ENCODE measurements around the gene SESN3. TPM values are rescaled to one million over a fixed set of nuclear protein-coding genes. Genes with fewer than 3 reads are reported as not detected.

Gene SESN3
- total RNA-seq, 3 donors from 2014 or later (not counting 1 experiment from before 2014, with no cell fraction given) = 5.5 to 10.2 (median 7.6) TPM

DNA sequence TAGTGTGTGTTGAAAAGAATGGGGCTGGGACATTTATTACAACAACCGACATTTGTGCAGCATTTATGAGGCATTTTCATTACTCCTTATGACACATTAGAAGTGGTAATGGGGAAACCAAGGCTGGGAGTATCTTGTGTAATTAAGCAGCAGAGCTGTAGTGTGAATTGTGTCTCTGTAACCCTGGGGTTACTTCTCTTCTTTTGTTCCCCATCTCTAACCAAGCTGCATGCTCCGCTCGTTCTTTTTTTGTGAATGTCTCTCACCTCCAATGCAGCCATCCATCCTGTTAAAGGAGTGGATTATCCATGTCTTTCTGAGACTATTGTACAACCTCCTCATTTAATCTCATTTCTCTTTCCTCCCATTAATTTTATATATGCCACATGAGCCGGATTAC lies 75.6 kb downstream of the SESN3 start:
- intact Hi-C loops (cut with micrococcal nuclease) = loop anchor here (10.0 kb wide), 1 partner anchor 279 kb away; no protein-coding TSS in a partner anchor
- Mint-ChIP-seq H3K27me3 (ENCODE audit: low read depth in 2 of 2) (no peaks in the 10 kb centered on the region), H3K36me3 (no peaks in the 10 kb centered on the region), H3K27ac (no peak overlapping the region), H3K4me1 (peaks cover 37 to 47% of the 10 kb centered on the region in 2 donors), H3K9me3 (no peaks in the 10 kb centered on the region), H3K4me3 (no peak overlapping the region)
- DNase-seq (no peak), ATAC-seq (no peak)
- H3K27me3 ChIP-seq (ENCODE audit: control insufficient read depth, insufficient read depth, low read length) = no peaks in the 10 kb centered on the region
- H3K27ac ChIP-seq (ENCODE audit: low read length) = no peak overlapping the region
- WGBS (ENCODE audit: insufficient coverage) = 100% methylated on average over 2 of the region's 4 CpGs
- no peak overlapping the region for H3K4me3 ChIP-seq (ENCODE audit: low read length)
- no peak for TF ChIP-seq CTCF (IDR thresholded peaks at IDR 0.05)
- H3K9me3 ChIP-seq (ENCODE audit: control insufficient read depth, insufficient read depth, low read length) = no peaks in the 10 kb centered on the region
- no peaks in the 10 kb centered on the region for H3K36me3 ChIP-seq (ENCODE audit: control insufficient read depth, insufficient read depth, low read length)
- H3K4me1 ChIP-seq (ENCODE audit: control insufficient read depth, insufficient read depth, low read length) = peaks cover 43% of the 10 kb centered on the region

- peaks cover 49% of the 10 kb centered on the region for H3K4me1 ChIP-seq (ENCODE audit: control insufficient read depth, insufficient read depth, low read length)
- Mint-ChIP-seq H3K4me3 (no peak overlapping the region), H3K36me3 (no peaks in the 10 kb centered on the region)
These were observed 76.5 kb downstream of the SESN3 start for GRCh38 chr11:95154514-95154913.

GRCh38 chr11:95153857-95154246 lies 77.2 kb downstream of the SESN3 start:
- peak overlapping the region; percentile 85 for H3K4me3 Mint-ChIP-seq
- peaks cover 37 to 52% of the 10 kb centered on the region in 2 donors for H3K4me1 Mint-ChIP-seq
- H3K9me3 Mint-ChIP-seq = no peaks in the 10 kb centered on the region
- Histone ChIP-seq H3K4me1 (ENCODE audit: control insufficient read depth, insufficient read depth, low read length) (peaks cover 49% of the 10 kb centered on the region), H3K9me3 (ENCODE audit: control insufficient read depth, insufficient read depth, low read length) (no peaks in the 10 kb centered on the region), H3K27ac (ENCODE audit: low read length) (peak overlapping the region; percentile 79), H3K4me3 (ENCODE audit: low read length) (no peak overlapping the region), H3K36me3 (ENCODE audit: control insufficient read depth, insufficient read depth, low read length) (no peaks in the 10 kb centered on the region), H3K27me3 (ENCODE audit: control insufficient read depth, insufficient read depth, low read length) (no peaks in the 10 kb centered on the region)
- H3K27me3 Mint-ChIP-seq (ENCODE audit: low read depth in 2 of 2) = peaks cover 0 to 3% of the 10 kb centered on the region in 2 donors
- TF ChIP-seq CTCF (IDR thresholded peaks at IDR 0.05) = no peak
- peak overlapping the region; percentile 91 to 94 for H3K27ac Mint-ChIP-seq
- no peaks in the 10 kb centered on the region for H3K36me3 Mint-ChIP-seq
- DNase-seq = peak in 1 of 2 donors; percentile 41
- no CpG with 5 or more reads among the region's 1 CpG for WGBS (ENCODE audit: insufficient coverage)
- ATAC-seq = no peak
- intact Hi-C loops (cut with micrococcal nuclease) = loop anchor here (1.0 to 10.0 kb wide), 5 partner anchors 77 to 1273 kb away; partner anchors contain the start of gene SESN3

More at GRCh38 chr11:95154514-95154913, 76.5 kb downstream of the SESN3 start:
- ATAC-seq = no peak
- no peak overlapping the region for H3K27ac ChIP-seq (ENCODE audit: low read length)
- DNase-seq = peak in 1 of 2 donors; percentile 81
- intact Hi-C loops (cut with micrococcal nuclease) = loop anchor here (5.0 to 10.0 kb wide), 3 partner anchors 280 to 1273 kb away; no protein-coding TSS in a partner anchor
- H3K9me3 Mint-ChIP-seq = no peaks in the 10 kb centered on the region
- H3K27me3 ChIP-seq (ENCODE audit: control insufficient read depth, insufficient read depth, low read length) = no peaks in the 10 kb centered on the region
- peak overlapping the region; percentile 91 to 94 for H3K27ac Mint-ChIP-seq
- peaks cover 37 to 51% of the 10 kb centered on the region in 2 donors for H3K4me1 Mint-ChIP-seq
- TF ChIP-seq CTCF (IDR thresholded peaks at IDR 0.05) = peak; percentile 33
- no peaks in the 10 kb centered on the region for H3K27me3 Mint-ChIP-seq (ENCODE audit: low read depth in 2 of 2)
- no peaks in the 10 kb centered on the region for H3K36me3 ChIP-seq (ENCODE audit: control insufficient read depth, insufficient read depth, low read length)
- H3K9me3 ChIP-seq (ENCODE audit: control insufficient read depth, insufficient read depth, low read length) = no peaks in the 10 kb centered on the region
- no peak overlapping the region for H3K4me3 ChIP-seq (ENCODE audit: low read length)
